BLaER1 (cell line): Measurements from ENCODE around the gene LACRT.

Experiments
- H3K27ac ChIP-seq: shearing (Covaris generic); formaldehyde crosslinking; 2 replicates; pipeline ENCODE4 v1.8.1; 2022
- H3K27me3 ChIP-seq: shearing (Covaris generic); formaldehyde crosslinking; 2 replicates; pipeline ENCODE4 v1.8.1; 2022
- H3K36me3 ChIP-seq: shearing (Covaris generic); formaldehyde crosslinking; 2 replicates; pipeline ENCODE4 v1.8.1; 2022
- H3K4me1 ChIP-seq: shearing (Covaris generic); formaldehyde crosslinking; 2 replicates; pipeline ENCODE4 v1.8.1; 2022
- H3K4me2 ChIP-seq: shearing (Covaris generic); formaldehyde crosslinking; 2 replicates; pipeline ENCODE4 v1.8.1; 2022
- H3K4me3 ChIP-seq: shearing (Covaris generic); formaldehyde crosslinking; 2 replicates; pipeline ENCODE4 v1.8.1; 2022
- H3K9ac ChIP-seq: shearing (Covaris generic); formaldehyde crosslinking; 2 replicates; pipeline ENCODE4 v1.8.1; 2022
- H3K9me3 ChIP-seq: shearing (Covaris generic); formaldehyde crosslinking; 2 replicates; pipeline ENCODE4 v1.8.1; 2022
- H4K20me1 ChIP-seq: shearing (Covaris generic); formaldehyde crosslinking; 2 replicates; pipeline ENCODE4 v1.8.1; 2022
- Cebpa-rat ChIP-seq: shearing (Covaris generic); IDR thresholded peaks from 2 replicates; pipeline ENCODE4 v1.8.1; 2022

The LACRT gene

GRCh38 chr12:54622463-54623183 is 12.1 kb downstream of the LACRT start:
- no peak overlapping the region for H3K4me2 ChIP-seq
- no peaks in the 10 kb centered on the region for H3K27me3 ChIP-seq
- no peak overlapping the region for H3K27ac ChIP-seq
- no peaks in the 10 kb centered on the region for H3K4me1 ChIP-seq
- TF ChIP-seq Cebpa-rat: no peak
- H3K9ac ChIP-seq: no peak overlapping the region
- H3K4me3 ChIP-seq: no peak overlapping the region
- no peaks in the 10 kb centered on the region for H4K20me1 ChIP-seq
- peaks cover 26% of the 10 kb centered on the region for H3K9me3 ChIP-seq
- no peaks in the 10 kb centered on the region for H3K36me3 ChIP-seq

GRCh38 chr12:54616933-54617680 is 17.6 kb downstream of the LACRT start:
- H3K27me3 ChIP-seq: no peaks in the 10 kb centered on the region

GRCh38 chr12:54612225-54612750 is 22.4 kb downstream of the LACRT start:
- Histone ChIP-seq H3K4me2 (no peak overlapping the region), H3K27me3 (no peaks in the 10 kb centered on the region), H3K27ac (no peak overlapping the region), H3K9ac (no peak overlapping the region), H4K20me1 (no peaks in the 10 kb centered on the region), H3K4me3 (no peak overlapping the region), H3K9me3 (no peaks in the 10 kb centered on the region), H3K4me1 (no peaks in the 10 kb centered on the region; the same call in 1 of the 2 replicates), H3K36me3 (no peaks in the 10 kb centered on the region)
- TF ChIP-seq Cebpa-rat: no peak

More at GRCh38 chr12:54616933-54617680, 17.6 kb downstream of the LACRT start:
- Histone ChIP-seq H3K9me3 (no peaks in the 10 kb centered on the region), H4K20me1 (no peaks in the 10 kb centered on the region), H3K36me3 (no peaks in the 10 kb centered on the region), H3K4me2 (peak overlapping the region; percentile 14; the same call in 1 of the 2 replicates), H3K4me3 (no peak overlapping the region), H3K9ac (no peak overlapping the region), H3K27ac (no peak overlapping the region), H3K4me1 (no peaks in the 10 kb centered on the region; the same call in 1 of the 2 replicates)
- TF ChIP-seq Cebpa-rat: no peak

GRCh38 chr12:54611715-54612149 is 23.0 kb downstream of the LACRT start:
- Histone ChIP-seq H3K4me3 (no peak overlapping the region), H3K36me3 (no peaks in the 10 kb centered on the region), H3K9me3 (no peaks in the 10 kb centered on the region), H3K9ac (no peak overlapping the region), H3K27ac (no peak overlapping the region), H3K27me3 (no peaks in the 10 kb centered on the region), H3K4me2 (no peak overlapping the region), H4K20me1 (no peaks in the 10 kb centered on the region), H3K4me1 (no peaks in the 10 kb centered on the region; the same call in 1 of the 2 replicates)
- no peak for TF ChIP-seq Cebpa-rat

- Histone ChIP-seq H3K27ac (no peak overlapping the region), H3K27me3 (no peaks in the 10 kb centered on the region), H3K36me3 (no peaks in the 10 kb centered on the region), H3K9me3 (no peaks in the 10 kb centered on the region), H4K20me1 (no peaks in the 10 kb centered on the region), H3K4me2 (no peak overlapping the region), H3K4me3 (no peak overlapping the region), H3K4me1 (no peaks in the 10 kb centered on the region), H3K9ac (no peak overlapping the region)
- no peak for TF ChIP-seq Cebpa-rat
These were observed 25.9 kb downstream of the LACRT start for GRCh38 chr12:54608769-54609168.

GRCh38 chr12:54608156-54608555 is 26.5 kb downstream of the LACRT start:
- Histone ChIP-seq H3K36me3 (no peaks in the 10 kb centered on the region), H3K27me3 (no peaks in the 10 kb centered on the region), H3K9me3 (no peaks in the 10 kb centered on the region), H3K4me2 (no peak overlapping the region), H4K20me1 (no peaks in the 10 kb centered on the region), H3K4me1 (no peaks in the 10 kb centered on the region), H3K4me3 (no peak overlapping the region), H3K9ac (no peak overlapping the region), H3K27ac (no peak overlapping the region)
- TF ChIP-seq Cebpa-rat: no peak

- no peaks in the 10 kb centered on the region for H3K36me3 ChIP-seq
- H4K20me1 ChIP-seq: no peaks in the 10 kb centered on the region
- H3K4me1 ChIP-seq: no peaks in the 10 kb centered on the region
- no peak overlapping the region for H3K4me2 ChIP-seq
- no peak overlapping the region for H3K9ac ChIP-seq
- no peak overlapping the region for H3K4me3 ChIP-seq
- no peak for TF ChIP-seq Cebpa-rat
- no peak overlapping the region for H3K27ac ChIP-seq
- H3K9me3 ChIP-seq: no peaks in the 10 kb centered on the region
- no peaks in the 10 kb centered on the region for H3K27me3 ChIP-seq
These were observed 28.1 kb downstream of the LACRT start for GRCh38 chr12:54606556-54606955.

- H3K4me3 ChIP-seq: no peak overlapping the region
- no peak overlapping the region for H3K27ac ChIP-seq
- H3K9me3 ChIP-seq: no peaks in the 10 kb centered on the region
- no peak overlapping the region for H3K9ac ChIP-seq
- H3K27me3 ChIP-seq: no peaks in the 10 kb centered on the region
- no peaks in the 10 kb centered on the region for H3K36me3 ChIP-seq
- H3K4me2 ChIP-seq: no peak overlapping the region
- H3K4me1 ChIP-seq: no peaks in the 10 kb centered on the region
- no peaks in the 10 kb centered on the region for H4K20me1 ChIP-seq
- TF ChIP-seq Cebpa-rat: no peak
These were observed 29.3 kb downstream of the LACRT start for GRCh38 chr12:54605138-54605970.

- H3K4me3 ChIP-seq: no peak overlapping the region
- no peaks in the 10 kb centered on the region for H3K27me3 ChIP-seq
- no peak overlapping the region for H3K9ac ChIP-seq
- TF ChIP-seq Cebpa-rat: no peak
- H3K4me1 ChIP-seq: no peaks in the 10 kb centered on the region
- no peak overlapping the region for H3K27ac ChIP-seq
- no peaks in the 10 kb centered on the region for H3K36me3 ChIP-seq
- no peak overlapping the region for H3K4me2 ChIP-seq
- H3K9me3 ChIP-seq: no peaks in the 10 kb centered on the region
- H4K20me1 ChIP-seq: no peaks in the 10 kb centered on the region
These were observed 30.3 kb downstream of the LACRT start for GRCh38 chr12:54604436-54604835.
